BLaER1 (cell line): ENCODE measurements around the gene CARD10.
"Not testable (repeated sequence)": the region's sequence is repeated elsewhere in the genome, so short reads cannot be mapped to it uniquely, and the experiment has no call there.

Experiments used
- H3K27ac ChIP-seq: shearing (Covaris generic); formaldehyde crosslinking; 2 replicates; pipeline ENCODE4 v1.8.1; 2022
- H3K27me3 ChIP-seq: shearing (Covaris generic); formaldehyde crosslinking; 2 replicates; pipeline ENCODE4 v1.8.1; 2022
- H3K36me3 ChIP-seq: shearing (Covaris generic); formaldehyde crosslinking; 2 replicates; pipeline ENCODE4 v1.8.1; 2022
- H3K4me1 ChIP-seq: shearing (Covaris generic); formaldehyde crosslinking; 2 replicates; pipeline ENCODE4 v1.8.1; 2022
- H3K4me2 ChIP-seq: shearing (Covaris generic); formaldehyde crosslinking; 2 replicates; pipeline ENCODE4 v1.8.1; 2022
- H3K4me3 ChIP-seq: shearing (Covaris generic); formaldehyde crosslinking; 2 replicates; pipeline ENCODE4 v1.8.1; 2022
- H3K9ac ChIP-seq: shearing (Covaris generic); formaldehyde crosslinking; 2 replicates; pipeline ENCODE4 v1.8.1; 2022
- H3K9me3 ChIP-seq: shearing (Covaris generic); formaldehyde crosslinking; 2 replicates; pipeline ENCODE4 v1.8.1; 2022
- H4K20me1 ChIP-seq: shearing (Covaris generic); formaldehyde crosslinking; 2 replicates; pipeline ENCODE4 v1.8.1; 2022
- Cebpa-rat ChIP-seq: shearing (Covaris generic); IDR thresholded peaks from 2 replicates; pipeline ENCODE4 v1.8.1; 2022

The CARD10 gene

GRCh38 chr22:37469416-37470086, 49.7 kb downstream of the CARD10 start:
- no peak overlapping the region for H3K4me2 ChIP-seq
- peaks cover 25% of the 10 kb centered on the region for H3K4me1 ChIP-seq
- H3K36me3 ChIP-seq = peaks cover 89% of the 10 kb centered on the region
- no peaks in the 10 kb centered on the region for H3K27me3 ChIP-seq
- H3K9ac ChIP-seq = no peak overlapping the region
- peaks cover 100% of the 10 kb centered on the region for H4K20me1 ChIP-seq
- no peak overlapping the region for H3K27ac ChIP-seq
- no peak for TF ChIP-seq Cebpa-rat
- no peaks in the 10 kb centered on the region for H3K9me3 ChIP-seq
- H3K4me3 ChIP-seq = no peak overlapping the region

GRCh38 chr22:37468201-37468695, 51.0 kb downstream of the CARD10 start:
- not testable (repeated sequence) for H3K9ac ChIP-seq, H3K4me2 ChIP-seq, H3K9me3 ChIP-seq, H3K27ac ChIP-seq, H3K27me3 ChIP-seq, H3K4me3 ChIP-seq
- Histone ChIP-seq H3K36me3 (peaks cover 76% of the 10 kb centered on the region), H3K4me1 (peaks cover 35% of the 10 kb centered on the region), H4K20me1 (peaks cover 100% of the 10 kb centered on the region)

- Histone ChIP-seq H3K4me1 (peaks cover 33% of the 10 kb centered on the region), H4K20me1 (peaks cover 100% of the 10 kb centered on the region), H3K27me3 (no peaks in the 10 kb centered on the region), H3K4me2 (no peak overlapping the region), H3K4me3 (no peak overlapping the region), H3K27ac (no peak overlapping the region), H3K9ac (no peak overlapping the region), H3K36me3 (peaks cover 68% of the 10 kb centered on the region), H3K9me3 (no peaks in the 10 kb centered on the region)
- TF ChIP-seq Cebpa-rat = no peak
These were observed 51.7 kb downstream of the CARD10 start for GRCh38 chr22:37467391-37467955.

- no peak overlapping the region for H3K9ac ChIP-seq
- peaks cover 79% of the 10 kb centered on the region for H4K20me1 ChIP-seq
- H3K4me3 ChIP-seq = no peak overlapping the region
- peaks cover 42% of the 10 kb centered on the region for H3K36me3 ChIP-seq
- H3K4me1 ChIP-seq = peaks cover 33% of the 10 kb centered on the region
- peak overlapping the region; percentile 56 for H3K4me2 ChIP-seq
- TF ChIP-seq Cebpa-rat = no peak
- H3K27me3 ChIP-seq = no peaks in the 10 kb centered on the region
- H3K27ac ChIP-seq = no peak overlapping the region
- H3K9me3 ChIP-seq = no peaks in the 10 kb centered on the region
These were observed 55.0 kb downstream of the CARD10 start for GRCh38 chr22:37464181-37464580.

- Histone ChIP-seq H3K4me2 (no peak overlapping the region), H3K4me1 (peaks cover 33% of the 10 kb centered on the region), H4K20me1 (peaks cover 67% of the 10 kb centered on the region), H3K27me3 (no peaks in the 10 kb centered on the region), H3K4me3 (no peak overlapping the region), H3K27ac (no peak overlapping the region), H3K36me3 (peaks cover 30% of the 10 kb centered on the region), H3K9me3 (no peaks in the 10 kb centered on the region), H3K9ac (no peak overlapping the region)
- no peak for TF ChIP-seq Cebpa-rat
These were observed 56.2 kb downstream of the CARD10 start for GRCh38 chr22:37462983-37463382.

- peaks cover 33% of the 10 kb centered on the region for H3K4me1 ChIP-seq
- H4K20me1 ChIP-seq = peaks cover 62% of the 10 kb centered on the region
- TF ChIP-seq Cebpa-rat = no peak
- no peaks in the 10 kb centered on the region for H3K27me3 ChIP-seq
- H3K4me2 ChIP-seq = 0 out of 2 replicates have a peak overlapping the region, but pooled peaks have one; percentile 12
- no peak overlapping the region for H3K9ac ChIP-seq
- H3K36me3 ChIP-seq = peaks cover 24% of the 10 kb centered on the region
- no peak overlapping the region for H3K27ac ChIP-seq
- H3K9me3 ChIP-seq = no peaks in the 10 kb centered on the region
- H3K4me3 ChIP-seq = no peak overlapping the region
These were observed 56.8 kb downstream of the CARD10 start for GRCh38 chr22:37462436-37462835.

- Histone ChIP-seq H3K9ac (no peak overlapping the region), H3K4me2 (0 out of 2 replicates have a peak overlapping the region, but pooled peaks have one; percentile 12), H4K20me1 (peaks cover 57% of the 10 kb centered on the region), H3K27ac (no peak overlapping the region), H3K4me1 (peaks cover 33% of the 10 kb centered on the region), H3K9me3 (no peaks in the 10 kb centered on the region), H3K36me3 (peaks cover 20% of the 10 kb centered on the region), H3K27me3 (no peaks in the 10 kb centered on the region), H3K4me3 (no peak overlapping the region)
- TF ChIP-seq Cebpa-rat = no peak
These were observed 57.3 kb downstream of the CARD10 start for GRCh38 chr22:37461961-37462360.

GRCh38 chr22:37460684-37461083, 58.5 kb downstream of the CARD10 start:
- H3K9me3 ChIP-seq = no peaks in the 10 kb centered on the region
- H3K4me3 ChIP-seq = no peak overlapping the region
- H3K27ac ChIP-seq = no peak overlapping the region
- H3K27me3 ChIP-seq = no peaks in the 10 kb centered on the region
- peaks cover 7% of the 10 kb centered on the region for H3K36me3 ChIP-seq
- no peak overlapping the region for H3K9ac ChIP-seq
- H4K20me1 ChIP-seq = peaks cover 44% of the 10 kb centered on the region
- H3K4me1 ChIP-seq = peaks cover 42% of the 10 kb centered on the region
- no peak overlapping the region for H3K4me2 ChIP-seq
- TF ChIP-seq Cebpa-rat = no peak

- no peaks in the 10 kb centered on the region for H3K9me3 ChIP-seq
- H3K27ac ChIP-seq = no peak overlapping the region
- H3K9ac ChIP-seq = no peak overlapping the region
- H3K4me3 ChIP-seq = no peak overlapping the region
- H4K20me1 ChIP-seq = peaks cover 30% of the 10 kb centered on the region
- H3K27me3 ChIP-seq = no peaks in the 10 kb centered on the region
- H3K36me3 ChIP-seq = no peaks in the 10 kb centered on the region
- H3K4me2 ChIP-seq = no peak overlapping the region
- peaks cover 27% of the 10 kb centered on the region for H3K4me1 ChIP-seq
- TF ChIP-seq Cebpa-rat = no peak
These were observed 60.0 kb downstream of the CARD10 start for GRCh38 chr22:37459206-37459605.

GRCh38 chr22:37457093-37457893, 61.9 kb downstream of the CARD10 start:
- Histone ChIP-seq H3K4me2 (no peak overlapping the region), H3K9ac (no peak overlapping the region)

More at GRCh38 chr22:37457093-37457893, 61.9 kb downstream of the CARD10 start:
- peaks cover 11% of the 10 kb centered on the region for H4K20me1 ChIP-seq
- TF ChIP-seq Cebpa-rat = no peak
- no peak overlapping the region for H3K27ac ChIP-seq
- no peaks in the 10 kb centered on the region for H3K9me3 ChIP-seq
- H3K4me1 ChIP-seq = peaks cover 17% of the 10 kb centered on the region
- H3K36me3 ChIP-seq = no peaks in the 10 kb centered on the region
- H3K27me3 ChIP-seq = no peaks in the 10 kb centered on the region
- no peak overlapping the region for H3K4me3 ChIP-seq
